K562 (cell line): ENCODE data around the gene SLBP. TPM values are rescaled to one million over a fixed set of nuclear protein-coding genes. Genes with fewer than 3 reads are reported as not detected.

Source experiments
- BCL6 ChIP-seq: fragments of 250-450 bp; sonication (Bioruptor Pico); IDR thresholded peaks from 2 replicates; pipeline ENCODE4 v1.4.0; 2020
- CXXC5 ChIP-seq: fragments of 250-450 bp; sonication (Bioruptor Pico); IDR thresholded peaks from 2 replicates; pipeline ENCODE4 v1.8.0; 2022; ENCODE audit warnings: inconsistent platforms, mild to moderate bottlenecking, moderate library complexity
- DDX20 ChIP-seq: fragments of 450-650 bp; IDR thresholded peaks from 2 replicates; pipeline ENCODE4 v1.6.1; 2016; ENCODE audit warnings: missing genetic modification characterization, low read depth, mild to moderate bottlenecking, missing compliant biosample characterization, moderate library complexity
- EGR1 ChIP-seq: fragments of 450-650 bp; conservative IDR thresholded peaks from 2 replicates; pipeline ENCODE4 v1.6.1; 2017; ENCODE audit warnings: mild to moderate bottlenecking
- NR2F6 ChIP-seq: fragments of 450-650 bp; formaldehyde crosslinking; IDR thresholded peaks from 2 replicates; pipeline ENCODE4 v1.4.0; 2020; ENCODE audit warnings: mild to moderate bottlenecking
- PHB ChIP-seq: fragments of 250-450 bp; sonication (Bioruptor Pico); IDR thresholded peaks from 2 replicates; pipeline ENCODE4 v1.5.0; 2021
- SRSF7 ChIP-seq: fragments of 200-400 bp; formaldehyde crosslinking; optimal IDR thresholded peaks from 2 replicates; pipeline ENCODE3; 2017; ENCODE audit warnings: mild to moderate bottlenecking, low read depth, low read length
- SUPT5H ChIP-seq: fragments of 450-650 bp; IDR thresholded peaks from 2 replicates; pipeline ENCODE4 v1.6.1; 2016
- TAF7 ChIP-seq: fragments of 450-650 bp; IDR thresholded peaks from 2 replicates; pipeline ENCODE4 v1.6.1; 2016; ENCODE audit warnings: missing genetic modification characterization, missing compliant biosample characterization
- ZC3H8 ChIP-seq: fragments of 450-650 bp; IDR thresholded peaks from 2 replicates; pipeline ENCODE4 v1.6.1; 2017
- ZNF12 ChIP-seq: sonication (generic); formaldehyde crosslinking; IDR thresholded peaks from 2 replicates; pipeline ENCODE4 v1.4.0; 2020; ENCODE audit warnings: mild to moderate bottlenecking, missing genetic modification reagents
- ZNF239 ChIP-seq: fragments of 250-450 bp; sonication (Bioruptor Pico); IDR thresholded peaks from 2 replicates; pipeline ENCODE4 v1.4.0; 2020; ENCODE audit warnings: mild to moderate bottlenecking
- ZNF76 ChIP-seq: fragments of 250-450 bp; sonication (Bioruptor Pico); IDR thresholded peaks from 2 replicates; pipeline ENCODE4 v1.4.0; 2020; ENCODE audit warnings: mild to moderate bottlenecking, moderate library complexity, borderline replicate concordance
- polyA plus RNA-seq, 8 experiments: library from polyadenylated mRNA; depleted of rRNA in 4 of 8; stranded (reverse) in 5 of 8; unstranded in 3 of 8; fragments of >200 nt; fragmentation: Nextera tagmentation in 2 of 8; fragmentation: Illumina TruSeq in 1 of 8; extraction: Ambion mirVana in 2 of 8; extraction: Trizol in 1 of 8; gene quantifications; 2 replicates each; pipeline versions ENCODE4 v1.2.1 to v1.2.3, GENCODE V29; 2011 to 2014; ENCODE audit warnings: inconsistent platforms in 1 of 8, missing spikeins in 1 of 8
- total RNA-seq, 7 experiments: library from RNA; depleted of rRNA in 6 of 7; stranded (reverse); fragments of >200 nt in 6 of 7; fragmentation: Illumina TruSeq in 2 of 7; extraction: Trizol in 2 of 7; gene quantifications; 2 replicates each; pipeline versions ENCODE4 v1.2.1 to v1.2.3, GENCODE V29; 2011 to 2021; ENCODE audit warnings: low replicate concordance in 1 of 7
- TF ChIP-seq, protein P1 (sequence below): fragments of 450-650 bp; formaldehyde crosslinking; conservative IDR thresholded peaks from 2 replicates; pipeline ENCODE4 v1.4.0; 2022; ENCODE audit warnings: mild to moderate bottlenecking, missing genetic modification characterization
- TF ChIP-seq, protein P2 (sequence below): fragments of 450-650 bp; IDR thresholded peaks from 2 replicates; pipeline ENCODE4 v1.6.1; 2017; ENCODE audit warnings: antibody characterized with exemption, mild to moderate bottlenecking
- TF ChIP-seq, protein P3 (sequence below): fragments of 250-450 bp; sonication (Bioruptor Pico); IDR thresholded peaks from 2 replicates; pipeline ENCODE4 v1.9.0; 2021; ENCODE audit warnings: mild to moderate bottlenecking, inconsistent platforms
- TF ChIP-seq, protein P4 (sequence below), 2 experiments: fragments of 450-650 bp; IDR thresholded peaks; 2 replicates each; pipeline ENCODE4 v1.6.1; 2018; ENCODE audit warnings: mild to moderate bottlenecking in 2 of 2, low read depth in 1 of 2; ENCODE audit not compliant: partially characterized antibody in 2 of 2

SLBP gene
- total and polyA plus RNA-seq, 9 of the 15 experiments (the other 6 are each of a cell fraction or from before 2014, with no cell fraction given), result 49.4 to 221 (median 162) TPM

DNA sequence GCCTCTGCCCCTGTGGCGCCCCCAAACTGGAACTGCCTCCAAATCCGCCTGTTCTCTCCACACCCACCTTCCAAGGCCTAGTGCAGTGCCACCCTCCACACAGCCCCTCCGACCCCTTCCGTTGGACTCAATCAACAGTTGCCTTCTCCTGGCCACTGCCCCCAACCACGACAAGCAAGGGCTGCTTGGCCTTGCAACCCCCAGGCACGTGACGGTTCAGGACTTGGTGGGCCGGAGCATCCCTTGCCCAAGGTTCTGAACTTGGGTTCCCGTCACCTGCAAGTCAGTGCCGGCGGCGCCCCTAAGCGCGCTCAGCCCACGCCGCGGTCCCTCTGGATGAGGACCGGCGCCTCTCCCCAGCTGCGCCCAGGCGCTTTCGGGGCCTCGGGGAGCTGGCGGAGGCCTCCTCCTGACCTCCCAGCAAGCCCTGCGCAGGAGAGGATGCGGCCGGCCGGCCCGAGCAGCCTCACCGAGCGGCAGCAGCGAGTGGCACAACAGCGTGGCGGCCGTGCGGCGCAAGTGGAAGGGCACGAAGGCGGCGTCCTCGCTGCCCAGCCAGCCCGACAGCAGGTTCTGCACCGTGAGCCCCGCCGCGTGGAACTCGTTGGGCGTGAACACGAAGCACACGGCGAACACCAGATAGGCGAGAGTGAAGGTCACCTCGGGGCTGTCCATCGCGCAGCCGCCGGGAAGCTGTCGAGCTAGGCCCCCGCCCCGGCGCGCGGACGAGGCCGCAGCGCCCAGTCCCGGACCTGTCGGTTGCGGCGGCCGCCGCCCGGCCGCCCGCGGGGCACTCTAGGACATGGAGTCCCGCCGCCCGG, 8.3 kb upstream of the SLBP start (continued):
- TF ChIP-seq, protein P1, sequence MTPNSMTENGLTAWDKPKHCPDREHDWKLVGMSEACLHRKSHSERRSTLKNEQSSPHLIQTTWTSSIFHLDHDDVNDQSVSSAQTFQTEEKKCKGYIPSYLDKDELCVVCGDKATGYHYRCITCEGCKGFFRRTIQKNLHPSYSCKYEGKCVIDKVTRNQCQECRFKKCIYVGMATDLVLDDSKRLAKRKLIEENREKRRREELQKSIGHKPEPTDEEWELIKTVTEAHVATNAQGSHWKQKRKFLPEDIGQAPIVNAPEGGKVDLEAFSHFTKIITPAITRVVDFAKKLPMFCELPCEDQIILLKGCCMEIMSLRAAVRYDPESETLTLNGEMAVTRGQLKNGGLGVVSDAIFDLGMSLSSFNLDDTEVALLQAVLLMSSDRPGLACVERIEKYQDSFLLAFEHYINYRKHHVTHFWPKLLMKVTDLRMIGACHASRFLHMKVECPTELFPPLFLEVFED (CRISPR knock-in tag), result no peak
- peak; percentile 59 for TF ChIP-seq CXXC5 (CRISPR knock-in tag)
- TF ChIP-seq SUPT5H, result peak; percentile 52
- no peak for TF ChIP-seq DDX20
- no peak for TF ChIP-seq TAF7
- no peak for TF ChIP-seq SRSF7
- TF ChIP-seq, protein P2, sequence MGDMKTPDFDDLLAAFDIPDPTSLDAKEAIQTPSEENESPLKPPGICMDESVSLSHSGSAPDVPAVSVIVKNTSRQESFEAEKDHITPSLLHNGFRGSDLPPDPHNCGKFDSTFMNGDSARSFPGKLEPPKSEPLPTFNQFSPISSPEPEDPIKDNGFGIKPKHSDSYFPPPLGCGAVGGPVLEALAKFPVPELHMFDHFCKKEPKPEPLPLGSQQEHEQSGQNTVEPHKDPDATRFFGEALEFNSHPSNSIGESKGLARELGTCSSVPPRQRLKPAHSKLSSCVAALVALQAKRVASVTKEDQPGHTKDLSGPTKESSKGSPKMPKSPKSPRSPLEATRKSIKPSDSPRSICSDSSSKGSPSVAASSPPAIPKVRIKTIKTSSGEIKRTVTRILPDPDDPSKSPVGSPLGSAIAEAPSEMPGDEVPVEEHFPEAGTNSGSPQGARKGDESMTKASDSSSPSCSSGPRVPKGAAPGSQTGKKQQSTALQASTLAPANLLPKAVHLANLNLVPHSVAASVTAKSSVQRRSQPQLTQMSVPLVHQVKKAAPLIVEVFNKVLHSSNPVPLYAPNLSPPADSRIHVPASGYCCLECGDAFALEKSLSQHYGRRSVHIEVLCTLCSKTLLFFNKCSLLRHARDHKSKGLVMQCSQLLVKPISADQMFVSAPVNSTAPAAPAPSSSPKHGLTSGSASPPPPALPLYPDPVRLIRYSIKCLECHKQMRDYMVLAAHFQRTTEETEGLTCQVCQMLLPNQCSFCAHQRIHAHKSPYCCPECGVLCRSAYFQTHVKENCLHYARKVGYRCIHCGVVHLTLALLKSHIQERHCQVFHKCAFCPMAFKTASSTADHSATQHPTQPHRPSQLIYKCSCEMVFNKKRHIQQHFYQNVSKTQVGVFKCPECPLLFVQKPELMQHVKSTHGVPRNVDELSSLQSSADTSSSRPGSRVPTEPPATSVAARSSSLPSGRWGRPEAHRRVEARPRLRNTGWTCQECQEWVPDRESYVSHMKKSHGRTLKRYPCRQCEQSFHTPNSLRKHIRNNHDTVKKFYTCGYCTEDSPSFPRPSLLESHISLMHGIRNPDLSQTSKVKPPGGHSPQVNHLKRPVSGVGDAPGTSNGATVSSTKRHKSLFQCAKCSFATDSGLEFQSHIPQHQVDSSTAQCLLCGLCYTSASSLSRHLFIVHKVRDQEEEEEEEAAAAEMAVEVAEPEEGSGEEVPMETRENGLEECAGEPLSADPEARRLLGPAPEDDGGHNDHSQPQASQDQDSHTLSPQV, result peak; percentile 83
- no peak for TF ChIP-seq ZNF239 (CRISPR knock-in tag)
- TF ChIP-seq BCL6 (CRISPR knock-in tag), result no peak
- no peak for TF ChIP-seq ZNF76 (CRISPR knock-in tag)
- TF ChIP-seq PHB (CRISPR knock-in tag), result no peak
- TF ChIP-seq, protein P3, sequence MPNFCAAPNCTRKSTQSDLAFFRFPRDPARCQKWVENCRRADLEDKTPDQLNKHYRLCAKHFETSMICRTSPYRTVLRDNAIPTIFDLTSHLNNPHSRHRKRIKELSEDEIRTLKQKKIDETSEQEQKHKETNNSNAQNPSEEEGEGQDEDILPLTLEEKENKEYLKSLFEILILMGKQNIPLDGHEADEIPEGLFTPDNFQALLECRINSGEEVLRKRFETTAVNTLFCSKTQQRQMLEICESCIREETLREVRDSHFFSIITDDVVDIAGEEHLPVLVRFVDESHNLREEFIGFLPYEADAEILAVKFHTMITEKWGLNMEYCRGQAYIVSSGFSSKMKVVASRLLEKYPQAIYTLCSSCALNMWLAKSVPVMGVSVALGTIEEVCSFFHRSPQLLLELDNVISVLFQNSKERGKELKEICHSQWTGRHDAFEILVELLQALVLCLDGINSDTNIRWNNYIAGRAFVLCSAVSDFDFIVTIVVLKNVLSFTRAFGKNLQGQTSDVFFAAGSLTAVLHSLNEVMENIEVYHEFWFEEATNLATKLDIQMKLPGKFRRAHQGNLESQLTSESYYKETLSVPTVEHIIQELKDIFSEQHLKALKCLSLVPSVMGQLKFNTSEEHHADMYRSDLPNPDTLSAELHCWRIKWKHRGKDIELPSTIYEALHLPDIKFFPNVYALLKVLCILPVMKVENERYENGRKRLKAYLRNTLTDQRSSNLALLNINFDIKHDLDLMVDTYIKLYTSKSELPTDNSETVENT (CRISPR knock-in tag), result peak; percentile 32; the same call in 1 of the 2 replicates
- no peak for TF ChIP-seq NR2F6 (CRISPR knock-in tag)
- no peak for TF ChIP-seq EGR1
- TF ChIP-seq ZNF12, result peak; percentile 80; the same call in 1 of the 2 replicates
- TF ChIP-seq, protein P4, sequence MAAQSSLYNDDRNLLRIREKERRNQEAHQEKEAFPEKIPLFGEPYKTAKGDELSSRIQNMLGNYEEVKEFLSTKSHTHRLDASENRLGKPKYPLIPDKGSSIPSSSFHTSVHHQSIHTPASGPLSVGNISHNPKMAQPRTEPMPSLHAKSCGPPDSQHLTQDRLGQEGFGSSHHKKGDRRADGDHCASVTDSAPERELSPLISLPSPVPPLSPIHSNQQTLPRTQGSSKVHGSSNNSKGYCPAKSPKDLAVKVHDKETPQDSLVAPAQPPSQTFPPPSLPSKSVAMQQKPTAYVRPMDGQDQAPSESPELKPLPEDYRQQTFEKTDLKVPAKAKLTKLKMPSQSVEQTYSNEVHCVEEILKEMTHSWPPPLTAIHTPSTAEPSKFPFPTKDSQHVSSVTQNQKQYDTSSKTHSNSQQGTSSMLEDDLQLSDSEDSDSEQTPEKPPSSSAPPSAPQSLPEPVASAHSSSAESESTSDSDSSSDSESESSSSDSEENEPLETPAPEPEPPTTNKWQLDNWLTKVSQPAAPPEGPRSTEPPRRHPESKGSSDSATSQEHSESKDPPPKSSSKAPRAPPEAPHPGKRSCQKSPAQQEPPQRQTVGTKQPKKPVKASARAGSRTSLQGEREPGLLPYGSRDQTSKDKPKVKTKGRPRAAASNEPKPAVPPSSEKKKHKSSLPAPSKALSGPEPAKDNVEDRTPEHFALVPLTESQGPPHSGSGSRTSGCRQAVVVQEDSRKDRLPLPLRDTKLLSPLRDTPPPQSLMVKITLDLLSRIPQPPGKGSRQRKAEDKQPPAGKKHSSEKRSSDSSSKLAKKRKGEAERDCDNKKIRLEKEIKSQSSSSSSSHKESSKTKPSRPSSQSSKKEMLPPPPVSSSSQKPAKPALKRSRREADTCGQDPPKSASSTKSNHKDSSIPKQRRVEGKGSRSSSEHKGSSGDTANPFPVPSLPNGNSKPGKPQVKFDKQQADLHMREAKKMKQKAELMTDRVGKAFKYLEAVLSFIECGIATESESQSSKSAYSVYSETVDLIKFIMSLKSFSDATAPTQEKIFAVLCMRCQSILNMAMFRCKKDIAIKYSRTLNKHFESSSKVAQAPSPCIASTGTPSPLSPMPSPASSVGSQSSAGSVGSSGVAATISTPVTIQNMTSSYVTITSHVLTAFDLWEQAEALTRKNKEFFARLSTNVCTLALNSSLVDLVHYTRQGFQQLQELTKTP (IDR thresholded peaks at IDR 0.05; ENCODE audit: low read depth in 1 of 2, partially characterized antibody in 2 of 2), result no peak
- TF ChIP-seq ZC3H8, result no peak
